DND-41 (cell line): ENCODE measurements around the gene RNF114.

Source experiments
- CTCF ChIP-seq: IDR thresholded peaks from 2 replicates; pipeline ENCODE4 v1.5.1; 2012; ENCODE audit warnings: borderline replicate concordance, low read length, moderate library complexity, mild to moderate bottlenecking; ENCODE audit not compliant: poor library complexity, severe bottlenecking; ENCODE audit errors: extremely low read depth
- EZH2 ChIP-seq: IDR thresholded peaks from 3 replicates; pipeline ENCODE4 v1.6.1; 2012; ENCODE audit warnings: borderline replicate concordance, low read depth, mild to moderate bottlenecking, moderate library complexity, low read length, inconsistent platforms; ENCODE audit not compliant: severe bottlenecking

GRCh38 chr20:49937027-49937929 is 1.1 kb downstream of the RNF114 start:
- no peak for TF ChIP-seq EZH2
- TF ChIP-seq CTCF, result no peak
